GM12878 (cell line): ENCODE data around the gene RPIA. TPM values are rescaled to one million over a fixed set of nuclear protein-coding genes. Genes with fewer than 3 reads are reported as not detected.

Experiments
- ATAC-seq: fragments of 200-7000 bp; cut with Tn5 transposase; 3 replicates; pipeline ENCODE4 v1.9.1; 2020; ENCODE audit warnings: mild to moderate bottlenecking, moderate library complexity
- BruUV-seq: library from RNA; stranded (reverse); fragments of 400-500 nt; replicated peaks from 2 replicates; lab custom pipeline; 2021; lab: Mats Ljungman, UMichigan
- CTCF ChIA-PET: fragments of 300-600 bp; sonication (Branson Sonifier 250); formaldehyde crosslinking; extraction: SDS; loops from one replicate; lab custom pipeline; 2021; ENCODE audit warnings: inconsistent platforms; lab: Yijun Ruan, JAX
- POLR2A ChIA-PET: fragments of 350-600 bp; formaldehyde crosslinking; extraction: SDS; loops from one replicate; lab custom pipeline; 2021; ENCODE audit warnings: inconsistent platforms; lab: Charles Lee
- RAD21 ChIA-PET: fragments of 300-600 bp; sonication (Branson Sonifier 250); formaldehyde crosslinking; loops from one replicate; lab custom pipeline; 2023; ENCODE audit warnings: antibody characterized with exemption; ENCODE audit not compliant: unreplicated experiment; lab: Charles Lee
- SMC1A ChIA-PET: fragments of 300-600 bp; sonication (Branson Sonifier 250); formaldehyde crosslinking; loops from one replicate; lab custom pipeline; 2023; ENCODE audit not compliant: unreplicated experiment, uncharacterized antibody; lab: Charles Lee
- DNase-seq: peaks from one replicate; pipeline ENCODE4 v3.0.0-alpha.2; 2011; ENCODE audit warnings: low read depth, low spot score
- FAIRE-seq: peaks from 3 replicates; lab custom pipeline; 2011; peaks lifted over from hg19 to GRCh38; lab: Jason Lieb, UNC
- H2AFZ ChIP-seq: 2 replicates; pipeline ENCODE4 v1.6.0; 2011; ENCODE audit warnings: low read depth, low read length, control low read depth; ENCODE audit not compliant: control insufficient read depth
- H3K27ac ChIP-seq: 2 replicates; pipeline ENCODE4 v1.5.1; 2011; ENCODE audit warnings: control low read depth; ENCODE audit not compliant: control insufficient read depth, insufficient read depth
- H3K27me3 ChIP-seq, 2 experiments: replicated peaks in 1 of 2; 2 replicates each; pipeline versions ENCODE4 v1.6.0 to v1.6.1; 2011; ENCODE audit warnings: low read length in 1 of 2; ENCODE audit not compliant: control insufficient read depth in 2 of 2, insufficient read depth in 2 of 2
- H3K36me3 ChIP-seq, 2 experiments: 2 replicates each; pipeline ENCODE4 v1.5.1; 2011; ENCODE audit warnings: low read length in 1 of 2; ENCODE audit not compliant: control insufficient read depth in 2 of 2, insufficient read depth in 2 of 2
- H3K4me1 ChIP-seq: 2 replicates; pipeline ENCODE4 v1.6.1; 2011; ENCODE audit warnings: mild to moderate bottlenecking, low read length, moderate library complexity, mixed read lengths; ENCODE audit not compliant: control insufficient read depth, insufficient read depth
- H3K4me2 ChIP-seq: 2 replicates; pipeline ENCODE4 v1.6.0; 2011; ENCODE audit warnings: control low read depth; ENCODE audit not compliant: control insufficient read depth, insufficient read depth
- H3K4me3 ChIP-seq: fragments of 200-600 bp; sonication (generic); 2 replicates; pipeline ENCODE4 v1.5.1; 2016
- H3K79me2 ChIP-seq: 2 replicates; pipeline ENCODE4 v1.6.0; 2011; ENCODE audit warnings: low read length; ENCODE audit not compliant: control insufficient read depth, insufficient read depth
- H3K9ac ChIP-seq: 2 replicates; pipeline ENCODE4 v1.8.0; 2011; ENCODE audit warnings: low read length, control low read depth, mixed read lengths; ENCODE audit not compliant: control insufficient read depth, insufficient read depth
- H3K9me3 ChIP-seq: replicated peaks from 3 replicates; pipeline ENCODE4 v1.5.1; 2011; ENCODE audit warnings: mild to moderate bottlenecking, low read length; ENCODE audit not compliant: control insufficient read depth, insufficient read depth
- H4K20me1 ChIP-seq: 2 replicates; pipeline ENCODE4 v1.6.0; 2011; ENCODE audit not compliant: control insufficient read depth, insufficient read depth
- ATF7 ChIP-seq: fragments of 450-650 bp; IDR thresholded peaks from 2 replicates; pipeline ENCODE4 v1.6.1; 2016; ENCODE audit warnings: low read depth, mild to moderate bottlenecking
- CEBPB ChIP-seq, 2 experiments: fragments of 150-350 bp in 1 of 2; IDR thresholded peaks; 2 replicates each; pipeline ENCODE4 v1.6.1; 2012 to 2014; ENCODE audit warnings: low read depth in 2 of 2, low read length in 2 of 2, borderline replicate concordance in 1 of 2, inconsistent platforms in 1 of 2
- ETV6 ChIP-seq, 2 experiments: fragments of 450-650 bp in 1 of 2; IDR thresholded peaks in 1 of 2; conservative IDR thresholded peaks in 1 of 2; 2 replicates each; pipeline ENCODE4 v1.6.1; 2014; ENCODE audit warnings: antibody characterized with exemption in 1 of 2, borderline replicate concordance in 1 of 2, low read depth in 1 of 2, mild to moderate bottlenecking in 1 of 2, moderate library complexity in 1 of 2
- HCFC1 ChIP-seq: fragments of 150-350 bp; IDR thresholded peaks from 2 replicates; pipeline ENCODE4 v1.6.1; 2014; ENCODE audit warnings: low read length
- MYC ChIP-seq: IDR thresholded peaks from 2 replicates; pipeline ENCODE4 v1.6.1; 2011; ENCODE audit warnings: mild to moderate bottlenecking, low read length, moderate library complexity, inconsistent platforms; ENCODE audit not compliant: insufficient read depth, insufficient replicate concordance, insufficient read length, severe bottlenecking
- NFXL1 ChIP-seq: fragments of 450-650 bp; IDR thresholded peaks from 2 replicates; pipeline ENCODE4 v1.6.1; 2017; ENCODE audit warnings: antibody characterized with exemption, mild to moderate bottlenecking, borderline replicate concordance
- NR2F1 ChIP-seq: fragments of 450-650 bp; conservative IDR thresholded peaks from 2 replicates; pipeline ENCODE4 v1.6.1; 2017; ENCODE audit warnings: mild to moderate bottlenecking
- PAX8 ChIP-seq: fragments of 450-650 bp; IDR thresholded peaks from 2 replicates; pipeline ENCODE4 v1.6.1; 2017; ENCODE audit warnings: mild to moderate bottlenecking, moderate library complexity
- RB1 ChIP-seq: fragments of 450-650 bp; formaldehyde crosslinking; IDR thresholded peaks from 2 replicates; pipeline ENCODE4 v1.6.1; 2017; ENCODE audit warnings: mild to moderate bottlenecking, borderline replicate concordance
- SREBF2 ChIP-seq: IDR thresholded peaks from 2 replicates; pipeline ENCODE4 v1.6.1; 2012; ENCODE audit warnings: mild to moderate bottlenecking, low read length
- STAT3 ChIP-seq: IDR thresholded peaks from 2 replicates; pipeline ENCODE4 v1.6.1; 2011; ENCODE audit warnings: low read depth, low read length, improper control_type of control experiment
- TAF1 ChIP-seq: IDR thresholded peaks from 2 replicates; pipeline ENCODE4 v1.6.1; 2011; ENCODE audit warnings: mild to moderate bottlenecking, low read depth, low read length, borderline replicate concordance
- WGBS: methylation state at CpG from one replicate; pipeline ENCODE4 v1.1.6; 2016; ENCODE audit warnings: low lambda C conversion rate; ENCODE audit not compliant: insufficient replicate concordance, insufficient coverage; ENCODE audit errors: missing lambda C conversion rate; 5-methylcytosine and 5-hydroxymethylcytosine counted together
- in situ Hi-C: fragments of 300-500 bp; cut with MboI; formaldehyde crosslinking; loops from 9 replicates; pipeline ENCODE4 v1.14.3; 2018; ENCODE audit warnings: mixed read lengths
- intact Hi-C: fragments of 100-400 bp; cut with micrococcal nuclease; formaldehyde crosslinking; loops from one replicate; pipeline ENCODE4 v1.14.2; 2022; ENCODE audit not compliant: unreplicated experiment
- polyA plus RNA-seq, 11 experiments: library from polyadenylated mRNA; depleted of rRNA in 4 of 11; unstranded in 6 of 11; stranded (reverse) in 5 of 11; fragments of >200 nt; fragmentation: Nextera tagmentation in 4 of 11; fragmentation: Illumina TruSeq in 1 of 11; extraction: Ambion mirVana in 4 of 11; extraction: Trizol in 1 of 11; gene quantifications; 1 replicate in 1 of 11; 2 replicates in 10 of 11; pipeline versions ENCODE4 v1.2.1 to v1.2.3, GENCODE V29; 2011 to 2016; ENCODE audit warnings: inconsistent platforms in 2 of 11, missing spikeins in 2 of 11, low read depth in 1 of 11
- total RNA-seq, 4 experiments: library from RNA; depleted of rRNA in 3 of 4; stranded (reverse); fragments of >200 nt in 3 of 4; fragmentation: Illumina TruSeq in 1 of 4; extraction: Trizol in 1 of 4; gene quantifications; 2 replicates each; pipeline versions ENCODE4 v1.2.1 to v1.2.3, GENCODE V29; 2013 to 2021

Gene RPIA
- total and polyA plus RNA-seq, 10 of the 15 experiments (the other 5 are each of a cell fraction or from before 2014, with no cell fraction given) = 7.1 to 58.1 (median 41.6) TPM

- RAD21 ChIA-PET = no interaction called here
- no peak for DNase-seq
- no peaks in the 10 kb centered on the region for H3K79me2 ChIP-seq
- no peak for TF ChIP-seq NR2F1
- TF ChIP-seq SREBF2 = no peak
- TF ChIP-seq STAT3 = no peak
- no peaks in the 10 kb centered on the region for H4K20me1 ChIP-seq
- no peaks in the 10 kb centered on the region for H3K4me1 ChIP-seq
- H3K36me3 ChIP-seq = peaks cover 7 to 13% of the 10 kb centered on the region in 2 experiments; a peak in 3 of 4 replicates
- no peak overlapping the region for H3K4me3 ChIP-seq
- POLR2A ChIA-PET = interaction anchor here (0.6 kb wide), 1 partner anchor 20 kb away, joined by 3 read pairs; no protein-coding TSS in a partner anchor
- no peaks in the 10 kb centered on the region for H3K27me3 ChIP-seq
- no peak overlapping the region for H3K9ac ChIP-seq
- TSS peak; percentile 39 for BruUV-seq
- no peak overlapping the region for H3K4me2 ChIP-seq
- no peak for ATAC-seq
- in situ Hi-C loops (loop anchor here (25.0 kb wide), 1 partner anchor 429 kb away; no protein-coding TSS in a partner anchor), intact Hi-C loops (no loop called here)
- FAIRE-seq = no peak
- H2AFZ ChIP-seq = no peak overlapping the region
- 92% methylated on average over 4 of the region's 4 CpGs for WGBS
- CTCF ChIA-PET = interaction anchor here (1.4 kb wide), 1 partner anchor 12 kb away, joined by 4 read pairs; no protein-coding TSS in a partner anchor
- H3K9me3 ChIP-seq = no peaks in the 10 kb centered on the region
- no peak overlapping the region for H3K27ac ChIP-seq
- SMC1A ChIA-PET = interaction anchor here (0.6 to 1.3 kb wide), 4 partner anchors 13 to 590 kb away, joined by 3 to 5 read pairs (median 4); no protein-coding TSS in a partner anchor
Measured at GRCh38 chr2:88733155-88733902, 41.9 kb downstream of the RPIA start.

- intact Hi-C loops = no loop called here
- no peak overlapping the region for H2AFZ ChIP-seq
- no peak overlapping the region for H3K4me2 ChIP-seq
- no peaks in the 10 kb centered on the region for H3K79me2 ChIP-seq
- RAD21 ChIA-PET = no interaction called here
- ATAC-seq (no peak), FAIRE-seq (no peak), DNase-seq (no peak)
- POLR2A ChIA-PET = no interaction called here
- CTCF ChIA-PET = interaction anchor here (1.2 kb wide), 1 partner anchor 36 kb away, joined by 3 read pairs; no protein-coding TSS in a partner anchor
- H3K9ac ChIP-seq = no peak overlapping the region
- in situ Hi-C loops = loop anchor here (25.0 kb wide), 1 partner anchor 427 kb away; no protein-coding TSS in a partner anchor
- WGBS = 100% methylated on average over 4 of the region's 4 CpGs
- no peak overlapping the region for H3K27ac ChIP-seq
- no TSS peak for BruUV-seq
- H3K4me1 ChIP-seq = no peaks in the 10 kb centered on the region
- SMC1A ChIA-PET = no interaction called here
- no peaks in the 10 kb centered on the region for H3K27me3 ChIP-seq
- no peaks in the 10 kb centered on the region for H3K9me3 ChIP-seq
- no peak overlapping the region for H3K4me3 ChIP-seq
- H4K20me1 ChIP-seq = no peaks in the 10 kb centered on the region
- peaks cover 8 to 19% of the 10 kb centered on the region in 2 experiments; a peak in 3 of 4 replicates for H3K36me3 ChIP-seq
- TF ChIP-seq NFXL1 (no peak), ETV6 (conservative IDR thresholded peaks at IDR 0.05 in 1 of 2, IDR thresholded peaks at IDR 0.05 in 1 of 2; ENCODE audit: borderline replicate concordance in 1 of 2, low read depth in 1 of 2) (no peak), MYC (no peak), TAF1 (no peak), CEBPB (IDR thresholded peaks at IDR 0.05; ENCODE audit: borderline replicate concordance in 1 of 2, low read depth in 2 of 2, low read length in 2 of 2) (no peak), ATF7 (no peak), PAX8 (no peak), HCFC1 (no peak), RB1 (no peak)
Measured at GRCh38 chr2:88735133-88735532, 43.7 kb downstream of the RPIA start.
